GM23248 (cell line): ENCODE results near the gene CSNK2A1. TPM values are rescaled to one million over a fixed set of nuclear protein-coding genes. Genes with fewer than 3 reads are reported as not detected.
A peak's percentile ranks its signal among the peaks of the same experiment; 100 is the strongest.

ENCODE experiments used
- DNase-seq: peaks from one replicate; pipeline ENCODE4 v3.0.0-alpha.2; 2015
- H2AFZ ChIP-seq: fragments of 200-600 bp; sonication (generic); 2 replicates; pipeline ENCODE4 v1.6.1; 2016; ENCODE audit warnings: antibody characterized with exemption
- H3F3A ChIP-seq: fragments of 200-600 bp; sonication (generic); 2 replicates; pipeline ENCODE4 v1.6.1; 2016; ENCODE audit warnings: mild to moderate bottlenecking, antibody characterized with exemption, mixed run types; ENCODE audit not compliant: insufficient read depth
- H3K27ac ChIP-seq: fragments of 200-600 bp; sonication (generic); 2 replicates; pipeline ENCODE4 v1.5.1; 2016; ENCODE audit warnings: mild to moderate bottlenecking
- H3K27me3 ChIP-seq: fragments of 200-600 bp; sonication (generic); replicated peaks from 2 replicates; pipeline ENCODE4 v1.6.1; 2016; ENCODE audit warnings: mild to moderate bottlenecking; ENCODE audit not compliant: insufficient read depth
- H3K36me3 ChIP-seq: fragments of 200-600 bp; sonication (generic); 2 replicates; pipeline ENCODE4 v1.6.1; 2016; ENCODE audit warnings: low read depth, mild to moderate bottlenecking
- H3K4me1 ChIP-seq: fragments of 200-600 bp; sonication (generic); 2 replicates; pipeline ENCODE4 v1.6.1; 2016; ENCODE audit warnings: mild to moderate bottlenecking; ENCODE audit not compliant: insufficient read depth
- H3K4me2 ChIP-seq: fragments of 200-600 bp; sonication (generic); one replicate; pipeline ENCODE4 v1.6.1; 2016; ENCODE audit warnings: mild to moderate bottlenecking; ENCODE audit not compliant: unreplicated experiment
- H3K4me3 ChIP-seq: fragments of 200-600 bp; sonication (generic); 2 replicates; pipeline ENCODE4 v1.5.1; 2016; ENCODE audit warnings: mild to moderate bottlenecking
- H3K79me2 ChIP-seq: fragments of 200-600 bp; sonication (generic); 2 replicates; pipeline ENCODE4 v1.6.1; 2016; ENCODE audit warnings: mild to moderate bottlenecking; ENCODE audit not compliant: insufficient read depth
- H3K9ac ChIP-seq: fragments of 200-600 bp; sonication (generic); 2 replicates; pipeline ENCODE4 v1.6.1; 2016; ENCODE audit warnings: mild to moderate bottlenecking
- H3K9me2 ChIP-seq: fragments of 200-600 bp; sonication (generic); 2 replicates; pipeline ENCODE4 v1.6.1; 2016; ENCODE audit warnings: mixed run types, mild to moderate bottlenecking, moderate library complexity; ENCODE audit not compliant: insufficient read depth
- H3K9me3 ChIP-seq: fragments of 200-600 bp; sonication (generic); one replicate; pipeline ENCODE4 v1.6.1; 2017; ENCODE audit warnings: low read depth
- H4K20me1 ChIP-seq: fragments of 200-600 bp; sonication (generic); 2 replicates; pipeline ENCODE4 v1.6.0; 2016; ENCODE audit not compliant: insufficient read depth
- EZH2 ChIP-seq: fragments of 200-600 bp; sonication (generic); IDR thresholded peaks from 2 replicates; pipeline ENCODE4 v1.6.1; 2018; ENCODE audit warnings: antibody characterized with exemption, mild to moderate bottlenecking; ENCODE audit not compliant: insufficient read depth, poor library complexity, severe bottlenecking
- EZH2phosphoT487 ChIP-seq: fragments of 200-600 bp; sonication (generic); IDR thresholded peaks from 2 replicates; pipeline ENCODE4 v1.6.1; 2018; ENCODE audit warnings: antibody characterized with exemption, moderate library complexity, mild to moderate bottlenecking, low read depth; ENCODE audit not compliant: insufficient read depth
- WGBS, 2 experiments: methylation state at CpG; one replicate each; pipeline ENCODE4 v1.1.6; 2015 to 2017; ENCODE audit warnings: low lambda C conversion rate in 2 of 2, low coverage in 1 of 2; ENCODE audit errors: missing lambda C conversion rate in 2 of 2; 5-methylcytosine and 5-hydroxymethylcytosine counted together
- in situ Hi-C: fragments of 300-500 bp; cut with MboI; formaldehyde crosslinking; loops from 2 replicates; pipeline ENCODE4 v1.15.0; 2020
- polyA plus RNA-seq: library from polyadenylated mRNA; unstranded; fragments of >200 nt; fragmentation: Nextera tagmentation; extraction: Ambion mirVana; gene quantifications from 2 replicates; pipeline ENCODE4 v1.2.1, GENCODE V29; 2016
- total RNA-seq: library from RNA; depleted of rRNA; stranded (reverse); fragments of >200 nt; shearing (Covaris generic); gene quantifications from 2 replicates; pipeline ENCODE4 v1.2.3, GENCODE V29; 2014

Gene CSNK2A1
- total and polyA plus RNA-seq, 2 experiments from 2014 or later, result 69.0 to 98.8 TPM

GRCh38 chr20:573414-574296 lies 30.1 kb upstream of the CSNK2A1 start:
- H3F3A ChIP-seq, result no peaks in the 10 kb centered on the region
- no peak overlapping the region for H2AFZ ChIP-seq
- no peaks in the 10 kb centered on the region for H3K79me2 ChIP-seq
- no peak for TF ChIP-seq EZH2
- no peak for TF ChIP-seq EZH2phosphoT487
- H3K27me3 ChIP-seq, result peaks cover 60% of the 10 kb centered on the region
- no peak overlapping the region for H3K9ac ChIP-seq
- WGBS, 2 experiments, result 36 to 41% methylated on average over 12 of the region's 12 CpGs
- H3K9me2 ChIP-seq, result no peaks in the 10 kb centered on the region
- H3K36me3 ChIP-seq, result no peaks in the 10 kb centered on the region
- H3K4me1 ChIP-seq, result peaks cover 6% of the 10 kb centered on the region; the same call in 1 of the 2 replicates
- no peak overlapping the region for H3K27ac ChIP-seq
- H3K9me3 ChIP-seq, result no peaks in the 10 kb centered on the region
- H4K20me1 ChIP-seq, result no peaks in the 10 kb centered on the region
- in situ Hi-C loops, result no loop called here
- no peak for DNase-seq
- no peak overlapping the region for H3K4me2 ChIP-seq
- no peak overlapping the region for H3K4me3 ChIP-seq

- no peaks in the 10 kb centered on the region for H3K9me3 ChIP-seq
- no peaks in the 10 kb centered on the region for H3K79me2 ChIP-seq
- in situ Hi-C loops, result no loop called here
- TF ChIP-seq EZH2phosphoT487, result no peak
- TF ChIP-seq EZH2, result no peak
- H3K9ac ChIP-seq, result no peak overlapping the region
- no peak overlapping the region for H3K4me3 ChIP-seq
- 7 to 35% methylated on average over 7 of the region's 7 CpGs for WGBS, 2 experiments
- H3K27ac ChIP-seq, result no peak overlapping the region
- H3K4me1 ChIP-seq, result peaks cover 6% of the 10 kb centered on the region; the same call in 1 of the 2 replicates
- no peak overlapping the region for H2AFZ ChIP-seq
- H3K36me3 ChIP-seq, result no peaks in the 10 kb centered on the region
- H3F3A ChIP-seq, result no peaks in the 10 kb centered on the region
- H3K4me2 ChIP-seq, result no peak overlapping the region
- no peaks in the 10 kb centered on the region for H3K9me2 ChIP-seq
- DNase-seq, result no peak
- H3K27me3 ChIP-seq, result peaks cover 67% of the 10 kb centered on the region
- H4K20me1 ChIP-seq, result no peaks in the 10 kb centered on the region
These were observed 29.1 kb upstream of the CSNK2A1 start for GRCh38 chr20:572727-573126.

GRCh38 chr20:571754-572441 lies 28.3 kb upstream of the CSNK2A1 start:
- H3K4me3 ChIP-seq, result no peak overlapping the region
- no peak overlapping the region for H3K9ac ChIP-seq

GRCh38 chr20:568673-569415 lies 25.3 kb upstream of the CSNK2A1 start:
- Histone ChIP-seq H3K36me3 (no peaks in the 10 kb centered on the region), H2AFZ (no peak overlapping the region), H3K4me2 (no peak overlapping the region), H3K27me3 (peaks cover 67% of the 10 kb centered on the region), H4K20me1 (no peaks in the 10 kb centered on the region), H3K27ac (no peak overlapping the region), H3K79me2 (no peaks in the 10 kb centered on the region), H3K9me3 (no peaks in the 10 kb centered on the region), H3K9ac (no peak overlapping the region), H3K4me1 (peaks cover 6% of the 10 kb centered on the region; the same call in 1 of the 2 replicates), H3F3A (no peaks in the 10 kb centered on the region), H3K9me2 (no peaks in the 10 kb centered on the region), H3K4me3 (no peak overlapping the region)
- 27 to 30% methylated on average over 14 of the region's 14 CpGs for WGBS, 2 experiments
- in situ Hi-C loops, result no loop called here
- no peak for DNase-seq
- TF ChIP-seq EZH2, result no peak
- no peak for TF ChIP-seq EZH2phosphoT487

More at GRCh38 chr20:571754-572441, 28.3 kb upstream of the CSNK2A1 start:
- no peaks in the 10 kb centered on the region for H3K36me3 ChIP-seq
- no peaks in the 10 kb centered on the region for H3K79me2 ChIP-seq
- WGBS, 2 experiments, result 1 to 3% methylated on average over 24 of the region's 24 CpGs
- in situ Hi-C loops, result no loop called here
- no peaks in the 10 kb centered on the region for H3F3A ChIP-seq
- peaks cover 6% of the 10 kb centered on the region; the same call in 1 of the 2 replicates for H3K4me1 ChIP-seq
- no peak overlapping the region for H2AFZ ChIP-seq
- H4K20me1 ChIP-seq, result no peaks in the 10 kb centered on the region
- no peaks in the 10 kb centered on the region for H3K9me2 ChIP-seq
- TF ChIP-seq EZH2phosphoT487 (no peak), EZH2 (no peak)
- no peaks in the 10 kb centered on the region for H3K9me3 ChIP-seq
- H3K27me3 ChIP-seq, result peaks cover 74% of the 10 kb centered on the region
- no peak overlapping the region for H3K27ac ChIP-seq
- no peak overlapping the region for H3K4me2 ChIP-seq
- DNase-seq, result peak; percentile 24
